A673 (cell line): ENCODE results near the gene SLC22A23. TPM values are rescaled to one million over a fixed set of nuclear protein-coding genes. Genes with fewer than 3 reads are reported as not detected.
A peak's percentile ranks its signal among the peaks of the same experiment; 100 is the strongest.

Experiments used
- BruUV-seq: library from RNA; stranded (reverse); fragments of 400-500 nt; replicated peaks from 2 replicates; lab custom pipeline; 2021; lab: Mats Ljungman, UMichigan
- CTCF ChIA-PET: fragments of 300-600 bp; sonication (Branson Sonifier 250); formaldehyde crosslinking; loops from one replicate; lab custom pipeline; 2022; ENCODE audit warnings: antibody characterized with exemption; lab: Charles Lee
- POLR2A ChIA-PET: fragments of 300-600 bp; sonication (Branson Sonifier 250); formaldehyde crosslinking; loops from one replicate; lab custom pipeline; 2022; ENCODE audit warnings: antibody characterized with exemption; ENCODE audit not compliant: low non-redundant PET; lab: Charles Lee
- DNase-seq: peaks from one replicate; pipeline ENCODE4 v3.0.0-alpha.2; 2015; ENCODE audit warnings: low spot score
- H3K27ac ChIP-seq: fragments of 200-600 bp; sonication (generic); 2 replicates; pipeline ENCODE4 v1.5.1; 2016; ENCODE audit warnings: mixed run types, low read depth, mild to moderate bottlenecking, mixed read lengths, antibody characterized with exemption, low read length; ENCODE audit not compliant: poor library complexity, severe bottlenecking
- H3K27me3 ChIP-seq: fragments of 200-600 bp; sonication (generic); replicated peaks from 2 replicates; pipeline ENCODE4 v1.6.1; 2017; ENCODE audit warnings: mixed run types, low read depth, mild to moderate bottlenecking, mixed read lengths, antibody characterized with exemption, low read length; ENCODE audit not compliant: insufficient read depth, poor library complexity
- H3K36me3 ChIP-seq: fragments of 200-600 bp; sonication (generic); 2 replicates; pipeline ENCODE4 v1.6.1; 2016; ENCODE audit warnings: mixed run types, mild to moderate bottlenecking, mixed read lengths, antibody characterized with exemption, low read length; ENCODE audit not compliant: insufficient read depth, poor library complexity, severe bottlenecking
- H3K4me1 ChIP-seq: fragments of 200-600 bp; sonication (generic); 2 replicates; pipeline ENCODE4 v1.6.1; 2017; ENCODE audit warnings: mixed run types, mild to moderate bottlenecking, mixed read lengths, antibody characterized with exemption, low read length; ENCODE audit not compliant: insufficient read depth, poor library complexity, severe bottlenecking
- H3K4me3 ChIP-seq: fragments of 200-600 bp; sonication (generic); 2 replicates; pipeline ENCODE4 v1.5.1; 2016; ENCODE audit warnings: low read depth, mixed run types, mild to moderate bottlenecking, mixed read lengths, low read length; ENCODE audit not compliant: poor library complexity, severe bottlenecking
- H3K9me3 ChIP-seq: fragments of 200-600 bp; sonication (generic); 2 replicates; pipeline ENCODE4 v1.6.1; 2016; ENCODE audit warnings: mixed run types, low read depth, mild to moderate bottlenecking, mixed read lengths, antibody characterized with exemption, low read length; ENCODE audit not compliant: poor library complexity, severe bottlenecking
- CTCF ChIP-seq: fragments of 300-800, 200-600 bp; sonication (generic); conservative IDR thresholded peaks from 2 replicates; pipeline ENCODE4 v1.5.1; 2017; ENCODE audit warnings: low read depth, mild to moderate bottlenecking, antibody characterized with exemption, low read length, moderate library complexity, mixed read lengths
- EZH2 ChIP-seq: fragments of 200-600 bp; sonication (generic); IDR thresholded peaks from 2 replicates; pipeline ENCODE4 v1.6.1; 2017; ENCODE audit warnings: borderline replicate concordance, low read depth, mild to moderate bottlenecking, mixed read lengths, antibody characterized with exemption, low read length; ENCODE audit not compliant: poor library complexity, severe bottlenecking
- intact Hi-C: fragments of 100-400 bp; cut with micrococcal nuclease; formaldehyde crosslinking; loops from one replicate; pipeline ENCODE4 v1.10.0; 2022; ENCODE audit not compliant: unreplicated experiment
- total RNA-seq: library from RNA; stranded (reverse); gene quantifications from 2 replicates; pipeline ENCODE4 v1.2.3, GENCODE V29; 2021

The SLC22A23 gene
- total RNA-seq, 1 experiment from 2014 or later: 6.2 TPM

GRCh38 chr6:3336859-3337515 lies 119.9 kb downstream of the SLC22A23 start:
- peaks cover 47% of the 10 kb centered on the region for H3K4me1 ChIP-seq
- no peak for DNase-seq
- intact Hi-C loops: no loop called here
- no peak for TF ChIP-seq CTCF
- no peak for TF ChIP-seq EZH2
- H3K27me3 ChIP-seq: no peaks in the 10 kb centered on the region
- ChIA-PET POLR2A (interaction anchor here (0.6 kb wide), 2 partner anchors 57 to 136 kb away, joined by 3 read pairs; no protein-coding TSS in a partner anchor), CTCF (interaction anchor here (0.6 kb wide), 1 partner anchor 86 kb away, joined by 5 read pairs; no protein-coding TSS in a partner anchor)
- no TSS peak for BruUV-seq
- H3K36me3 ChIP-seq: no peaks in the 10 kb centered on the region
- H3K27ac ChIP-seq: peak overlapping the region; percentile 79
- H3K9me3 ChIP-seq: no peaks in the 10 kb centered on the region
- H3K4me3 ChIP-seq: no peak overlapping the region

- H3K36me3 ChIP-seq: no peaks in the 10 kb centered on the region
- BruUV-seq: no TSS peak
- DNase-seq: no peak
- CTCF ChIA-PET: no interaction called here
- no peak overlapping the region for H3K27ac ChIP-seq
- TF ChIP-seq CTCF (no peak), EZH2 (no peak)
- no peaks in the 10 kb centered on the region for H3K9me3 ChIP-seq
- peaks cover 39% of the 10 kb centered on the region for H3K4me1 ChIP-seq
- intact Hi-C loops: no loop called here
- POLR2A ChIA-PET: interaction anchor here (0.6 kb wide), 1 partner anchor 137 kb away, joined by 3 read pairs; no protein-coding TSS in a partner anchor
- H3K27me3 ChIP-seq: no peaks in the 10 kb centered on the region
- no peak overlapping the region for H3K4me3 ChIP-seq
Measured at GRCh38 chr6:3336066-3336786, 120.6 kb downstream of the SLC22A23 start.

- Histone ChIP-seq H3K4me3 (no peak overlapping the region), H3K4me1 (peaks cover 29% of the 10 kb centered on the region), H3K9me3 (no peaks in the 10 kb centered on the region), H3K27me3 (no peaks in the 10 kb centered on the region), H3K36me3 (no peaks in the 10 kb centered on the region), H3K27ac (no peak overlapping the region)
- BruUV-seq: no TSS peak
- intact Hi-C loops: no loop called here
- DNase-seq: no peak
- CTCF ChIA-PET: no interaction called here
- TF ChIP-seq EZH2 (no peak), CTCF (no peak)
- POLR2A ChIA-PET: no interaction called here
Measured at GRCh38 chr6:3335169-3335568, 121.7 kb downstream of the SLC22A23 start.
